Lower leg skin (tissue), 4 donors: ENCODE data around the gene TRMT61A. TPM values are rescaled to one million over a fixed set of nuclear protein-coding genes. Genes with fewer than 3 reads are reported as not detected.

Source experiments
- DNase-seq, 2 donors: peaks; one replicate each; pipeline ENCODE4 v3.0.0-alpha.2; 2019; ENCODE audit warnings: low spot score in 2 of 2
- H3K4me3 ChIP-seq: fragments of 200-600 bp; sonication (generic); 2 replicates; pipeline ENCODE4 v1.5.1; 2017; ENCODE audit warnings: mild to moderate bottlenecking, low read depth; ENCODE audit not compliant: poor library complexity, severe bottlenecking
- POLR2A ChIP-seq, 2 donors: fragments of 450-650 bp; IDR thresholded peaks; one replicate each; pipeline ENCODE4 v1.6.1; 2016 to 2017; ENCODE audit warnings: antibody characterized with exemption in 2 of 2, mild to moderate bottlenecking in 1 of 2, moderate library complexity in 1 of 2
- WGBS, 2 donors: methylation state at CpG; one replicate each; pipeline ENCODE4 v1.1.5; 2018; 5-methylcytosine and 5-hydroxymethylcytosine counted together
- intact Hi-C: fragments of 100-400 bp; cut with DNase I; formaldehyde crosslinking; loops from one replicate; pipeline ENCODE4 v1.15.0; 2023; ENCODE audit warnings: low total_unique reads
- total RNA-seq, 4 donors: library from RNA; depleted of rRNA; stranded (reverse); fragments of >200 nt; gene quantifications; one replicate each; pipeline ENCODE4 v1.1.0, GENCODE V29; 2016
- TF ChIP-seq, protein P1 (sequence below), 3 donors: fragments of 450-650 bp; IDR thresholded peaks; one replicate each; pipeline ENCODE4 v1.5.1; 2016; ENCODE audit warnings: antibody characterized with exemption in 3 of 3, mild to moderate bottlenecking in 3 of 3, moderate library complexity in 2 of 3

TRMT61A gene
- total RNA-seq, 4 donors from 2014 or later, result 9.2 to 22.5 (median 16.0) TPM

DNA sequence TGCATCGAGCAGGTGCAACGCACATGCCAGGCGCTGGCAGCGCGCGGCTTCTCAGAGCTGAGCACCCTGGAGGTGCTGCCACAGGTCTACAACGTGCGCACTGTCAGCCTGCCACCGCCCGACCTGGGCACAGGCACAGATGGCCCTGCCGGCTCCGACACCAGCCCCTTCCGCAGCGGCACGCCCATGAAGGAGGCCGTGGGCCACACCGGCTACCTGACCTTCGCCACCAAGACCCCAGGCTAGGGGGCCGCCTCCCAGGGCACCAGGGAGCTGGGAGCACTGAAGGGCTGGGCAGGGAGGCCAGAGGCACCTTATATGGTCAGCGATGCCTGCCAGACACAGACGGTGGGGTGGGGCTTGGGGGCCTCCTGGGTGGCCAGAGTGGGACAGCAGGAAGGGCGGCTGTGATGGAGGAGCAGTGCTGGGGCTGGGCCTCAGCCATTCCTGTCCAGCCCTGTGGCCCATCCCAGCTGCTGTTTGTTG, 5.6 kb downstream of the TRMT61A start:
- no peak for DNase-seq
- WGBS, 2 donors, result 82 to 85% methylated on average over 15 to 18 of the region's 22 CpGs
- no peak overlapping the region for H3K4me3 ChIP-seq
- TF ChIP-seq, protein P1, sequence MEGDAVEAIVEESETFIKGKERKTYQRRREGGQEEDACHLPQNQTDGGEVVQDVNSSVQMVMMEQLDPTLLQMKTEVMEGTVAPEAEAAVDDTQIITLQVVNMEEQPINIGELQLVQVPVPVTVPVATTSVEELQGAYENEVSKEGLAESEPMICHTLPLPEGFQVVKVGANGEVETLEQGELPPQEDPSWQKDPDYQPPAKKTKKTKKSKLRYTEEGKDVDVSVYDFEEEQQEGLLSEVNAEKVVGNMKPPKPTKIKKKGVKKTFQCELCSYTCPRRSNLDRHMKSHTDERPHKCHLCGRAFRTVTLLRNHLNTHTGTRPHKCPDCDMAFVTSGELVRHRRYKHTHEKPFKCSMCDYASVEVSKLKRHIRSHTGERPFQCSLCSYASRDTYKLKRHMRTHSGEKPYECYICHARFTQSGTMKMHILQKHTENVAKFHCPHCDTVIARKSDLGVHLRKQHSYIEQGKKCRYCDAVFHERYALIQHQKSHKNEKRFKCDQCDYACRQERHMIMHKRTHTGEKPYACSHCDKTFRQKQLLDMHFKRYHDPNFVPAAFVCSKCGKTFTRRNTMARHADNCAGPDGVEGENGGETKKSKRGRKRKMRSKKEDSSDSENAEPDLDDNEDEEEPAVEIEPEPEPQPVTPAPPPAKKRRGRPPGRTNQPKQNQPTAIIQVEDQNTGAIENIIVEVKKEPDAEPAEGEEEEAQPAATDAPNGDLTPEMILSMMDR (IDR thresholded peaks at IDR 0.05), result no peak
- intact Hi-C loops, result no loop called here

DNA sequence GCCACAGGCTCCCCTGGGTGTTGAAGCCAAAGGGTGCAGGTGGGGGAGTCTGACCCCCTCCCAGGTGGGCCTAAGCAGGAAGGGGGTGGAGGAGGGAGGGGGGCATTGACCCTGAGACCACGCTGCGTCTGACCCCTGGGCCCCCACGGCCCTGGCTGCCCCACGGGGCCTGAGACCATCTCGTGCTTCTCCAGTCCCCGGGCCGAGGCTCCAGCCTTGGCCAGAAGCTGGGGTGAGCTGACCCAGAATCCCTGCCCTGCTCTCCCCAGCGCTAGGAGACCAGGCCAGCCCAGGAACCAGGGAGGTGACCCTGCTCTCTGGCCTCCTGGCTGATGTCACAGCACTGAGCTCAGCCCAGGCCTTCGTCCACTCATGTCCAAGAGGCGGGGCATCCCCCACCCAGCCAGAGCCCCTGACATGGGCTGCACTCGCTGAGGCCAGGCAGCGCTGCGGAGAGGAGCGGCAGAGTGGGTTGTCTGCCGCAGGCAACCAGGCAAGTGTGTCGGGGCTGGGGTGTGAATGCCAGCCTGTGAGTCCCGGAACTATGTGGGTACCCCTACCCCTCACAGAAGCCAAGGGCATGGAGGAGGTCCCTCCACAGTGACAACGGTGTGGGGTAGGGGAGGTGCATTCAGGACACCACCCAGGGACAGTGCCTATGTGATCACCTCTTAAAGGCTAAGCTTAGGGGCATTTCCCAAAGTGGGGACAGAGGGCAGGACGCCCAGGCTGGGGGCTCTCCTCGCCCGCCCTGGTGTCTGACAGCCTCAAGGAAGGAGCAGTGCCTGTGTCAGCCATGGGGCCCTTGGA, 6.3 kb downstream of the TRMT61A start:
- no peak for DNase-seq
- WGBS, 2 donors, result 87 to 91% methylated on average over 14 to 16 of the region's 21 CpGs
- no peak for TF ChIP-seq POLR2A (IDR thresholded peaks at IDR 0.05)
- TF ChIP-seq, protein P1 (IDR thresholded peaks at IDR 0.05), result no peak
- H3K4me3 ChIP-seq, result no peak overlapping the region
- intact Hi-C loops, result no loop called here

DNA sequence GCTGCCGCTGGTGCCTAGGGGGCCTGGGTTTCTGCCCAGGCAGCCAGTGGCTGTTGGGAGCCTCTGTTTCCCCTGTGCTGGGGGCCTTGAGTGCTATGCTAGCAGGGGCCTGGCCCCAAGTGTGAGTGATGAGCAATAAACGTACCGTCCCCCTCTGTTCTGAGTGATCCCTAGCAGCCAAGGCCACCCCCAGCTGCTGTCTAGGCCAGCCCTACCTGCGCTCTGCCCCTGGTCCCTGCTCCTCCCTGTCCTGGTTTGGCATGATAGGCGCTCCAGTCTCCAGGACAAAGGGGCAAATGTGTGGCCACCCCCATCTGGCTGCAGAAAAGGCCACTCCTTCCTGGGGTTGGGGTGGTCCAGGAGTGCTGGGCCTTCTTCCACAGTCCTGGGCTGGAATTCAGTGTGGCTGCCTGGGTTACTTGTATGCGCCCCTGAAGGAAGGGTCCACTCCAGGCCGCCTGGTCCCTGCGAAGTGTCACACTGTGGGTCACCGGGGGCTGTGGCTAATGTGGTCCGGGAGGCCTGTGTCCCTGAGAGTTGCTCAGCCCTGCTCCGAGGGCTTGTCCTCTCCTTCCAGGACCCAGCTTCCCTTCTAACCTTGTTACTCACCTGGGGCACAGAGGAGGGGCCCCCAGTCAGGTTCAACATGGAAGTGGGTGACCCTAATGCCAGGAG, 7.0 kb downstream of the TRMT61A start:
- H3K4me3 ChIP-seq, result no peak overlapping the region
- no peak for DNase-seq
- TF ChIP-seq POLR2A (IDR thresholded peaks at IDR 0.05), result no peak
- TF ChIP-seq, protein P1 (IDR thresholded peaks at IDR 0.05), result no peak
- 78 to 92% methylated on average over 9 to 10 of the region's 11 CpGs for WGBS, 2 donors
- intact Hi-C loops, result no loop called here

DNA sequence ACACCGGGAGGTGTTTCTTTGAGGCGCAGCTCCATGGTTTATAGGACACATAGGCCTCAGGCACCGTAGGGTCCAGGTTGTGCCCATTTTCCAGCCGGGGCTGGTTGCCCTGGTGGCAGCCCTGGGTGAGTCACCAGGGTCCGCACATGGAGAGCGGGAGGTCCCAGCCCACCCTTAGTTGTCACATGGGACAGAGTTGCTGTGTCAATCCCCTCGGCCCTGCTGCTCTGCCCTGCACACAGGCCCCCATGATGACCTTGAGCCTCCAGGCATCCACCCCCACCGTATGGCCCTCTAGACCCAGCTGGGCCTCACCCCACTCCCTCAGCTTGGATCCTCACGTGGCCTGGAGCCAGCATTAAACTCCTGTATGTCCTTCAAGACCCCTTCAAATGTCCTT, 7.7 kb downstream of the TRMT61A start:
- intact Hi-C loops, result no loop called here
- 74 to 88% methylated on average over 8 of the region's 9 CpGs for WGBS, 2 donors
- H3K4me3 ChIP-seq, result no peak overlapping the region
- no peak for DNase-seq
- no peak for TF ChIP-seq POLR2A (IDR thresholded peaks at IDR 0.05)
- TF ChIP-seq, protein P1 (IDR thresholded peaks at IDR 0.05), result no peak

DNA sequence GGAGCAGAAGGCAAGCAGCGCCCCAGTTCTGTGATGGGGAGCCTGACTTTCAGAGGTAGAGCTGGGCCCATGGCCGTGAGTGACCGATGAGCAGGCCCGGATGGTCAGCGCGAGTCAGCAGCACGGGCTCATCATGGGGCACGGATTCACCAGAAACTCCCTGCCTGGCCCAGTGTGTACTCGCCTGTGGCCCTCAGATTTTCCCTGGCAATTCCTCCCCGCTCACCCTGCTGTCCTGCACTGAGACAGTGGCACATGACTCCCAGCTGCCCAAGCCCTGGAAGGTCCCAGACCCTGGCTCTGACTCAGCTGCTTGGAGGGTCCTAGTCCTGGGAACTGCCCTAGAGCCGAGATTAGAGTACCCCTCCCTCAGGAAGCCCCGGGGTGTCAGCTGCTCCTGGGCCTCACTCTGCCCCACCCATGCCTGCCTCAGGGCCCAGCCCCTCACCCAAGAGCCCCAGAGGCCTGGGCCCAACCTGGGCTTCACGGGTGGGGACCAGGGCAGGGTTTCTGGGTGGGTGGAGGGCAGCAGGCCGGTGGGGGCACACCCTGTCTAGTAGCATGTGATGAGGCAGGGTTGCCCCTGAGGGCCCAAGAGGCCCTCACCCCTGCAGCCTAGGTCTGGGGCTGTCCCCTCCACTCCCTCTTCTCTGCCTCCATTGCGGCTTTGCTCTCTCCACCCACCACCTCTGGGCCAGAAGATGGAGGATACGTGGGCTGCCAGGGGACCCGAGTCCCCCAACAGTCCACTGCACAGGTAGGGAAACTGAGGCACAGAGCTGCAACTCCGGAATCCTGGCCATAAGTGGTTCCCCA, 8.4 kb downstream of the TRMT61A start:
- no peak overlapping the region for H3K4me3 ChIP-seq
- 61 to 74% methylated on average over 16 to 18 of the region's 18 CpGs for WGBS, 2 donors
- intact Hi-C loops, result no loop called here
- TF ChIP-seq POLR2A (IDR thresholded peaks at IDR 0.05), result no peak
- TF ChIP-seq, protein P1 (IDR thresholded peaks at IDR 0.05), result no peak
- DNase-seq, result no peak
